B cell (primary cell): Measurements from ENCODE around the gene TAS1R1. TPM values are rescaled to one million over a fixed set of nuclear protein-coding genes. Genes with fewer than 3 reads are reported as not detected.

Experiments used
- ATAC-seq: fragments of 200-7000 bp; cut with Tn5 transposase; one replicate; pipeline ENCODE4 v1.10.0; 2021; ENCODE audit warnings: low read depth, mild to moderate bottlenecking, moderate number of reproducible peaks, moderate library complexity
- CTCF ChIA-PET: fragments of 350-600 bp; sonication (Branson Sonifier 250); formaldehyde crosslinking; loops from one replicate; lab custom pipeline; 2021; ENCODE audit warnings: antibody characterized with exemption, inconsistent platforms; lab: Charles Lee
- POLR2A ChIA-PET: fragments of 350-600 bp; sonication (Branson Sonifier 250); formaldehyde crosslinking; loops from one replicate; lab custom pipeline; 2021; ENCODE audit warnings: antibody characterized with exemption; lab: Charles Lee
- DNase-seq: peaks from one replicate; pipeline ENCODE4 v3.0.0; 2013
- H2AFZ ChIP-seq: 2 replicates; pipeline ENCODE4 v1.6.1; 2012; ENCODE audit warnings: mild to moderate bottlenecking, low read depth, low read length; ENCODE audit not compliant: insufficient read depth, poor library complexity, severe bottlenecking
- H3K27ac ChIP-seq, 2 donors: 1 replicate in 1 of 2; 2 replicates in 1 of 2; pipeline ENCODE4 v1.5.1; 2012 to 2013; ENCODE audit warnings: low read length in 2 of 2, mild to moderate bottlenecking in 2 of 2, moderate library complexity in 1 of 2
- H3K27me3 ChIP-seq, 4 experiments: fragments of 200-600 bp in 1 of 4; sonication (generic) in 1 of 4; replicated peaks in 1 of 4; 1 replicate in 2 of 4; 2 replicates in 2 of 4; pipeline versions ENCODE4 v1.6.1 to v1.7.0; 2013 to 2016; ENCODE audit warnings: low read length in 3 of 4, mild to moderate bottlenecking in 2 of 4, mixed read lengths in 1 of 4, moderate library complexity in 1 of 4; ENCODE audit not compliant: insufficient read depth in 4 of 4, control insufficient read depth in 3 of 4; ENCODE audit errors: control extremely low read depth in 1 of 4
- H3K36me3 ChIP-seq, 2 experiments: replicated peaks in 1 of 2; 1 replicate in 1 of 2; 2 replicates in 1 of 2; pipeline versions ENCODE4 v1.6.1 to v1.7.1; 2013; ENCODE audit warnings: low read length in 1 of 2; ENCODE audit not compliant: insufficient read depth in 2 of 2, control insufficient read depth in 1 of 2; ENCODE audit errors: control extremely low read depth in 1 of 2, extremely low read depth in 1 of 2
- H3K4me1 ChIP-seq, 2 donors: fragments of 200-600 bp in 1 of 2; sonication (generic) in 1 of 2; 1 replicate in 1 of 2; 2 replicates in 1 of 2; pipeline versions ENCODE4 v1.5.1 to v1.6.1; 2013 to 2017; ENCODE audit warnings: low read length in 2 of 2; ENCODE audit not compliant: control insufficient read depth in 2 of 2, insufficient read depth in 2 of 2
- H3K4me2 ChIP-seq: replicated peaks from 2 replicates; pipeline ENCODE3; 2012; ENCODE audit warnings: mild to moderate bottlenecking, low read depth, low read length; ENCODE audit not compliant: poor library complexity, severe bottlenecking
- H3K4me3 ChIP-seq, 5 experiments: fragments of 200-600 bp in 1 of 5; sonication (generic) in 1 of 5; 1 replicate in 3 of 5; 2 replicates in 2 of 5; pipeline versions ENCODE4 v1.5.1 to v1.7.0; 2011 to 2016; ENCODE audit warnings: low read length in 4 of 5, mild to moderate bottlenecking in 4 of 5, low read depth in 2 of 5, control low read depth in 1 of 5, moderate library complexity in 1 of 5; ENCODE audit not compliant: insufficient read depth in 1 of 5; ENCODE audit errors: control extremely low read depth in 1 of 5, extremely low read depth in 1 of 5
- H3K79me2 ChIP-seq: fragments of 200-600 bp; sonication (generic); one replicate; pipeline ENCODE4 v1.6.0; 2016; ENCODE audit warnings: low read length; ENCODE audit not compliant: control insufficient read depth, insufficient read depth
- H3K9ac ChIP-seq: fragments of 200-600 bp; sonication (generic); 2 replicates; pipeline ENCODE4 v1.6.1; 2017; ENCODE audit warnings: mild to moderate bottlenecking, low read length, moderate library complexity
- H3K9me3 ChIP-seq, 3 donors: one replicate each; pipeline versions ENCODE4 v1.6.1 to v1.7.1; 2013; ENCODE audit warnings: low read length in 2 of 3; ENCODE audit not compliant: control insufficient read depth in 2 of 3, insufficient read depth in 1 of 3; ENCODE audit errors: control extremely low read depth in 1 of 3
- H4K20me1 ChIP-seq: 2 replicates; pipeline ENCODE4 v1.6.0; 2012; ENCODE audit warnings: mild to moderate bottlenecking, low read length; ENCODE audit not compliant: insufficient read depth, control insufficient read depth, poor library complexity, severe bottlenecking
- H3K27ac Mint-ChIP-seq: one replicate; pipeline ENCODE4 v1.8.0; 2021; ENCODE audit warnings: mixed read lengths
- H3K27me3 Mint-ChIP-seq: one replicate; pipeline ENCODE4 v1.8.0; 2021; ENCODE audit warnings: mixed read lengths
- H3K4me1 Mint-ChIP-seq: one replicate; pipeline ENCODE4 v1.8.0; 2021; ENCODE audit warnings: mixed read lengths
- H3K4me3 Mint-ChIP-seq: one replicate; pipeline ENCODE4 v1.8.0; 2021; ENCODE audit warnings: mixed read lengths
- H3K9me3 Mint-ChIP-seq: one replicate; pipeline ENCODE4 v1.8.0; 2022; ENCODE audit warnings: mixed read lengths; ENCODE audit not compliant: insufficient read depth
- EZH2 ChIP-seq: IDR thresholded peaks from 2 replicates; pipeline ENCODE4 v1.6.1; 2012; ENCODE audit warnings: borderline replicate concordance, low read depth, mild to moderate bottlenecking, moderate library complexity, low read length; ENCODE audit not compliant: insufficient read depth, poor library complexity, severe bottlenecking
- WGBS: methylation state at CpG from one replicate; pipeline ENCODE4 v1.1.5; 2013; ENCODE audit warnings: missing lambda C conversion rate; ENCODE audit not compliant: insufficient coverage; 5-methylcytosine and 5-hydroxymethylcytosine counted together
- intact Hi-C: fragments of 100-400 bp; cut with micrococcal nuclease; formaldehyde crosslinking; loops from one replicate; pipeline ENCODE4 v1.10.0; 2022
- polyA plus RNA-seq: library from polyadenylated mRNA; depleted of rRNA; stranded (reverse); fragments of >200 nt; gene quantifications from 2 replicates; pipeline ENCODE4 v1.2.3, GENCODE V29; 2012
- total RNA-seq, 2 donors: library from RNA; stranded (reverse); fragments of 120-200 nt in 1 of 2; gene quantifications; 1 replicate in 1 of 2; 2 replicates in 1 of 2; pipeline versions ENCODE4 v1.2.3 to v1.2.4, GENCODE V29; 2013 to 2022
- TF ChIP-seq, protein P1 (sequence below): fragments of 200-600 bp; IDR thresholded peaks from one replicate; pipeline ENCODE4 v1.8.0; 2022; ENCODE audit warnings: antibody characterized with exemption, mild to moderate bottlenecking

Gene TAS1R1
- total and polyA plus RNA-seq, 2 donors (not counting 1 experiment from before 2014, with no cell fraction given): 0.09 TPM; not detected in 1

DNA sequence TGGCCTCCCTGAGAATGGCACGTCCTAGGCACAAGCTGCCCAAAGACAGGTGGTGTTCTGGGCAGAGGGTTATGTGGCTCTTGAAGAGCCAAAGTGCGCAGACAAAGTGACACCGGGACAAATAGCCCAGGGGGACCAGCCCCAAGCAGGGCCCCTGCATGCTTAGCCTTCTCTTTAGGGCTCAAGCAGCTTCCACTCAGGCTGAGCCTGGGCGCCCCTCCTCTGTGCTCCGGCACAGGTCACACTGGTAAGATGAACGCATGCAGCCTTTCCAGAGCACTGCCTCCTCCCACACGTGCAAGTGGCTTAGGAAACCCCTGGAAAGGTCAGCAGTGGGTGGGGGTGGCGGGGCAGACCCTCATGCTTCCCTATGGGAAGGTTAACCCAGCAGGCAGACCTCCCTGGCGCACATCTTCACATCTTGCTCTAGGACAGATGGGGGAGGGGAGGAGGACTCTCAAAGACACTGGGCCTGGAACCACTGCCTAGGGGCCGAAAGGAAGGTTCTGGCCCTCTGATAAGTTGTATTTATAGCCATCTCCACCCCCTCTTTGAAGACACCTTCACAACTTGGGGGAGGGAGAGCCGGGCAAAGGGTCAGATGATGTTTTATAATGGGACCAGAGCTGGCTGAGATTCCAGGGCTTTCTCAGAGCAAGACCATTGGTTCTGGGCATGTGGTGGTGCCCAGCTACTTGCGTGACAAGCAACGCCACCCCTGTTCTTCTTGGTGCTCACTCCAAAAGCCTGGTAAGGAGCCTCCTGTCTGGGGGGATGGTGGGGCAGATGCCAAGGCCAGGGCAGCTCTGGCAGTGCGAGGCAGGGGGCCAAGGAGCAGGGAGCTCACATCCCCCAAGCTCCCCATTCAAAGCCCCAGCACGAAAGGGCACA lies 42.0 kb downstream of the TAS1R1 start:
- Mint-ChIP-seq H3K27me3 (no peaks in the 10 kb centered on the region), H3K27ac (no peak overlapping the region), H3K4me3 (no peak overlapping the region), H3K4me1 (peaks cover 30% of the 10 kb centered on the region), H3K9me3 (no peaks in the 10 kb centered on the region)
- WGBS: 97% methylated on average over 13 of the region's 15 CpGs
- Histone ChIP-seq H3K36me3 (peaks cover 0 to 50% of the 10 kb centered on the region in 2 experiments), H3K27ac (no peak overlapping the region), H3K79me2 (peaks cover 59% of the 10 kb centered on the region), H3K4me1 (peaks cover 21 to 30% of the 10 kb centered on the region in 2 donors), H3K9me3 (no peaks in the 10 kb centered on the region), H3K4me2 (no peak overlapping the region), H4K20me1 (peaks cover 62% of the 10 kb centered on the region), H3K4me3 (no peak overlapping the region), H3K9ac (no peak overlapping the region), H3K27me3 (no peaks in the 10 kb centered on the region), H2AFZ (no peak overlapping the region)
- TF ChIP-seq EZH2: no peak
- TF ChIP-seq, protein P1, sequence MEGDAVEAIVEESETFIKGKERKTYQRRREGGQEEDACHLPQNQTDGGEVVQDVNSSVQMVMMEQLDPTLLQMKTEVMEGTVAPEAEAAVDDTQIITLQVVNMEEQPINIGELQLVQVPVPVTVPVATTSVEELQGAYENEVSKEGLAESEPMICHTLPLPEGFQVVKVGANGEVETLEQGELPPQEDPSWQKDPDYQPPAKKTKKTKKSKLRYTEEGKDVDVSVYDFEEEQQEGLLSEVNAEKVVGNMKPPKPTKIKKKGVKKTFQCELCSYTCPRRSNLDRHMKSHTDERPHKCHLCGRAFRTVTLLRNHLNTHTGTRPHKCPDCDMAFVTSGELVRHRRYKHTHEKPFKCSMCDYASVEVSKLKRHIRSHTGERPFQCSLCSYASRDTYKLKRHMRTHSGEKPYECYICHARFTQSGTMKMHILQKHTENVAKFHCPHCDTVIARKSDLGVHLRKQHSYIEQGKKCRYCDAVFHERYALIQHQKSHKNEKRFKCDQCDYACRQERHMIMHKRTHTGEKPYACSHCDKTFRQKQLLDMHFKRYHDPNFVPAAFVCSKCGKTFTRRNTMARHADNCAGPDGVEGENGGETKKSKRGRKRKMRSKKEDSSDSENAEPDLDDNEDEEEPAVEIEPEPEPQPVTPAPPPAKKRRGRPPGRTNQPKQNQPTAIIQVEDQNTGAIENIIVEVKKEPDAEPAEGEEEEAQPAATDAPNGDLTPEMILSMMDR: no peak
- CTCF ChIA-PET: no interaction called here
- no peak for ATAC-seq
- intact Hi-C loops: no loop called here
- no peak for DNase-seq
- POLR2A ChIA-PET: interaction anchor here (0.6 kb wide), 1 partner anchor 17 kb away, joined by 4 read pairs; the partner anchor contains the start of gene ZBTB48

DNA sequence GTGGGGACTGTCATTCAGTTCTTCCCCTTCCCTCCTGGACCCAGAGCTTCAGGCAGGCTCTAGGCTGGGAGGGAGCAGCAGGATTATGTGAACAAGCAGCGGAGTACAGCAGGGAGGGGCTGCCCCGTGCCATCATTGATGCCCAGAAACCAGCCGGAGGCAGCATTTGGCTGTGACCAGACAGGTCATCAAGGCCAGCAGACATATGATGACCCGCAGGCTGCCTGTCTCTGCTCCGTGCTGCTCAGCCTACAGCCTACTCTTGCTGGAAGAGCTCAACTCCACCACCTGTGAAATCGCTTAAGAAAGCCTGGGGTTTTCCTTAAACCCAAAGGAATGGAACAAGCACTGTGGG lies 42.6 kb downstream of the TAS1R1 start:
- Histone ChIP-seq H3K9ac (no peak overlapping the region), H4K20me1 (peaks cover 56% of the 10 kb centered on the region), H3K4me1 (peaks cover 21 to 30% of the 10 kb centered on the region in 2 donors), H3K27ac (no peak overlapping the region), H3K79me2 (peaks cover 59% of the 10 kb centered on the region), H3K9me3 (no peaks in the 10 kb centered on the region), H3K27me3 (no peaks in the 10 kb centered on the region), H3K4me2 (no peak overlapping the region), H3K36me3 (peaks cover 0 to 48% of the 10 kb centered on the region in 2 experiments), H3K4me3 (no peak overlapping the region), H2AFZ (no peak overlapping the region)
- TF ChIP-seq, protein P1: no peak
- no peak for TF ChIP-seq EZH2
- Mint-ChIP-seq H3K4me1 (peaks cover 30% of the 10 kb centered on the region), H3K9me3 (no peaks in the 10 kb centered on the region), H3K27ac (no peak overlapping the region), H3K4me3 (no peak overlapping the region), H3K27me3 (no peaks in the 10 kb centered on the region)
- WGBS: 99% methylated on average over 6 of the region's 6 CpGs
- POLR2A ChIA-PET: interaction anchor here (0.6 kb wide), 1 partner anchor 18 kb away, joined by 4 read pairs; the partner anchor contains the start of gene ZBTB48
- intact Hi-C loops: loop anchor here (2.0 kb wide), 1 partner anchor 15 kb away; the partner anchor contains the start of gene PHF13
- DNase-seq (no peak), ATAC-seq (no peak)
- CTCF ChIA-PET: interaction anchor here (0.9 kb wide), 1 partner anchor 15 kb away, joined by 3 read pairs; no protein-coding TSS in a partner anchor
